Measurements from ENCODE around the gene TOMM22.

Gene TOMM22

GRCh38 chr22:38733724-38734381, 52.1 kb downstream of the TOMM22 start:
- DNase-seq (ENCODE audit: low spot score) = no peak

DNA sequence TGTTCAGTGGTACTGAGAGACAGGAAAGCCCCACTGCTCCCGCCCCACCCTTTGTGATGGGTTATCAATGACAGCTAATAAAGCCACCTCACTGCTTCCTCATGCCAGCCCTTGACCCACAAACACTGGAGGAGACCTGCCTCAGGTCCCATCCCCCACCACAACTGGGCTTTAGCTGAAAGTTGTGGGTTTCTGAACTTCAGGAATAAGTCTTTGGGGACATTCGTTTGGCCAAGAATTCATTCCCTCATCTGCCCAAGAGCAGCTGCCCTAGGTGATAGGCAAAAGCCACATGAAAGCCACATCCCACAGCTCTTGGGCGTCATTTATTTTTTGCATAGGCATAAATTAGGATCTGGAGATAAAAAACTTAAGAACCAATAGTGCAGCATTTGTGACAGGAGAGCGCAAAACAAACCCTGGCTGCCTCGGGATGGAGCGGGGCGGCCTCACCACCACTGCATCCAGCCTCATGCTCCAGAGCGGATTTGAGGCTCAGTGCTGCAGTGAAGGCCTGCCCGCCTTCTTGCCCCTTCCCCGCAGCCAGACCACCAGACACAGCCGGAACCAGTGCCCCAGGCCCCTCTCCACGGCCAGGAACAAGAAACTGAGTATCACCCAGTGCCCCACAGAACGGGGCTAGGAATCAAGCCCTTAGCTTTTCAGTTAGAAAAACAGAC, 52.8 kb downstream of the TOMM22 start:
- DNase-seq (ENCODE audit: low spot score) = no peak

Measured in hematopoietic multipotent progenitor cell treated with erythropoietin and hydrocortisone succinate and interleukin-3 and kit ligand, for 17 days (in vitro differentiated cells).